Body of pancreas (tissue), 4 donors: ENCODE data around the gene OR6X1. TPM values are rescaled to one million over a fixed set of nuclear protein-coding genes. Genes with fewer than 3 reads are reported as not detected.

Source experiments
- ATAC-seq: fragments of 150-250 bp; one replicate; pipeline ENCODE4 v1.9.1; 2016
- DNase-seq, 4 donors: peaks; one replicate each; pipeline ENCODE4 v3.0.0-alpha.2; 2019
- H3K27ac ChIP-seq, 4 donors: fragments of 200-600 bp; sonication (generic); 1 replicate in 3 of 4; 2 replicates in 1 of 4; pipeline versions ENCODE4 v1.5.1 to v1.6.1; 2016 to 2019; ENCODE audit warnings: mild to moderate bottlenecking in 1 of 4, mixed read lengths in 1 of 4, moderate library complexity in 1 of 4
- H3K27me3 ChIP-seq, 2 donors: fragments of 200-600 bp; sonication (generic); one replicate each; pipeline ENCODE4 v1.6.0; 2016; ENCODE audit warnings: mild to moderate bottlenecking in 1 of 2
- H3K36me3 ChIP-seq, 2 donors: fragments of 200-600 bp; sonication (generic); replicated peaks in 1 of 2; 2 replicates each; pipeline ENCODE4 v1.5.1; 2016; ENCODE audit warnings: low read depth in 2 of 2; ENCODE audit not compliant: insufficient read depth in 1 of 2
- H3K4me1 ChIP-seq: fragments of 200-600 bp; sonication (generic); one replicate; pipeline ENCODE4 v1.6.0; 2016
- H3K4me3 ChIP-seq, 2 donors: fragments of 200-600 bp; sonication (generic); 1 replicate in 1 of 2; 2 replicates in 1 of 2; pipeline ENCODE4 v1.5.1; 2016 to 2019
- H3K9me3 ChIP-seq, 3 donors: fragments of 200-600 bp; sonication (generic); 1 replicate in 2 of 3; 2 replicates in 1 of 3; pipeline ENCODE4 v1.5.1; 2016
- CTCF ChIP-seq, 7 experiments: fragments of 450-650 bp in 4 of 7; fragments of 200-600 bp in 3 of 7; sonication (generic) in 3 of 7; IDR thresholded peaks; one replicate each; pipeline ENCODE4 v1.5.1; 2016 to 2019; ENCODE audit warnings: antibody characterized with exemption in 7 of 7
- POLR2A ChIP-seq, 3 donors: fragments of 450-650 bp; IDR thresholded peaks; one replicate each; pipeline ENCODE4 v1.6.1; 2016; ENCODE audit warnings: antibody characterized with exemption in 3 of 3, mild to moderate bottlenecking in 2 of 3
- WGBS, 2 donors: methylation state at CpG; one replicate each; pipeline ENCODE4 v1.1.5; 2017; 5-methylcytosine and 5-hydroxymethylcytosine counted together
- intact Hi-C: fragments of 100-400 bp; cut with DNase I; formaldehyde crosslinking; loops from one replicate; pipeline ENCODE4 v1.15.1; 2023
- total RNA-seq, 2 donors: library from RNA; depleted of rRNA; stranded (reverse); fragments of >200 nt; gene quantifications; one replicate each; pipeline ENCODE4 v1.1.0, GENCODE V29; 2016

OR6X1 gene
- total RNA-seq, 2 donors from 2014 or later, result not detected

DNA sequence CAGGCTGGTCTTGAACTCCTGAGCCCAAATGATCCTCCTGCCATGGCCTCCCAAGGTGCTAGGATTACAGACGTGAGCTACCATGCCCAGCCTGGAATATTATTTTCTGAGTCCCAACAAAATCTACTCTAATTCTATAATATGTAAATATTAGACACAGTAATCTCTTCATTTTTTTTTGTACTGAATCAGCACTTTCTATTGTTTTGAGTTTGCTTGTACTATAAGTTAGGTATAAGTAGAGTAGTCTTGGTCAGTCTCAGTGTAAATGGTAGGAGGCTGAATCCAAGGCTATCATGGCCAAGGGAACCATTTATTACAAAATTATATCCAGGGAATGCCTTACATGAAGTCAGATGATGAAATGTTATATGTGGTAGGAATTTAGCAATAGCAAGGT lies 19.6 kb upstream of the OR6X1 start:
- Histone ChIP-seq H3K27ac (no peak overlapping the region), H3K4me3 (no peak overlapping the region), H3K27me3 (no peaks in the 10 kb centered on the region), H3K36me3 (no peaks in the 10 kb centered on the region), H3K4me1 (no peaks in the 10 kb centered on the region), H3K9me3 (no peaks in the 10 kb centered on the region)
- WGBS, 2 donors, result 82 to 97% methylated on average over 1 of the region's 1 CpG
- TF ChIP-seq POLR2A (IDR thresholded peaks at IDR 0.05) (no peak), CTCF (IDR thresholded peaks at IDR 0.05) (no peak)
- intact Hi-C loops, result no loop called here
- ATAC-seq (no peak), DNase-seq (no peak)

GRCh38 chr11:123773026-123773425 lies 18.7 kb upstream of the OR6X1 start:
- no peak for TF ChIP-seq POLR2A (IDR thresholded peaks at IDR 0.05)
- no peak for ATAC-seq

GRCh38 chr11:123771664-123772063 lies 17.3 kb upstream of the OR6X1 start:
- WGBS, 2 donors, result 90 to 96% methylated on average over 3 of the region's 3 CpGs
- intact Hi-C loops, result no loop called here

More at GRCh38 chr11:123773026-123773425, 18.7 kb upstream of the OR6X1 start:
- Histone ChIP-seq H3K27ac (no peak overlapping the region), H3K36me3 (no peaks in the 10 kb centered on the region), H3K4me3 (no peak overlapping the region), H3K4me1 (no peaks in the 10 kb centered on the region), H3K9me3 (no peaks in the 10 kb centered on the region), H3K27me3 (no peaks in the 10 kb centered on the region)
- intact Hi-C loops, result no loop called here
- DNase-seq, result no peak
- 88 to 91% methylated on average over 2 of the region's 2 CpGs for WGBS, 2 donors

DNA sequence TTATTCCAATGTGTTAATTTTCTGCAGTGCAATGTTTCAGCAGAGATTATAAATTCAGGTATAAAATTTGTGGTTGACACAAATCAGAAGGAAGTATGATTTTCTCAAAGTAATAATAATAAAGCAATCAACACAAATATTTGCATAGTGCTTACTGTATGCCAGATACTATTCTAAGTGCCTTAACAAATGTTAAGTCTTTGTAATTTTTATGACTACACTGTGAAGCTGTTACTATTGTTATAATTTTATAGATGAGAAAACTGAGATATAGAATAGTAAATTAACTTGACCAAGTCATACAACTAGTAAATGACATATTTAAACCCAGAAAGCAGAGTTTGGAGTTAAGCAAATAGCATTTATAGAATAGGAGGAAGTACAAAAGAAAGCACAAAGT lies 16.4 kb upstream of the OR6X1 start:
- Histone ChIP-seq H3K36me3 (no peaks in the 10 kb centered on the region), H3K9me3 (no peaks in the 10 kb centered on the region), H3K4me3 (no peak overlapping the region), H3K27ac (no peak overlapping the region), H3K4me1 (no peaks in the 10 kb centered on the region), H3K27me3 (no peaks in the 10 kb centered on the region)
- TF ChIP-seq POLR2A (IDR thresholded peaks at IDR 0.05), result no peak
- no peak for TF ChIP-seq CTCF (IDR thresholded peaks at IDR 0.05)
- DNase-seq (no peak), ATAC-seq (no peak)
- intact Hi-C loops, result no loop called here

More at GRCh38 chr11:123771664-123772063, 17.3 kb upstream of the OR6X1 start:
- DNase-seq (no peak), ATAC-seq (no peak)
- TF ChIP-seq CTCF (IDR thresholded peaks at IDR 0.05), result no peak
- TF ChIP-seq POLR2A (IDR thresholded peaks at IDR 0.05), result no peak
- H3K27ac ChIP-seq, result no peak overlapping the region
- H3K36me3 ChIP-seq, result no peaks in the 10 kb centered on the region
- no peaks in the 10 kb centered on the region for H3K27me3 ChIP-seq
- H3K4me1 ChIP-seq, result no peaks in the 10 kb centered on the region
- H3K9me3 ChIP-seq, result no peaks in the 10 kb centered on the region
- H3K4me3 ChIP-seq, result no peak overlapping the region

DNA sequence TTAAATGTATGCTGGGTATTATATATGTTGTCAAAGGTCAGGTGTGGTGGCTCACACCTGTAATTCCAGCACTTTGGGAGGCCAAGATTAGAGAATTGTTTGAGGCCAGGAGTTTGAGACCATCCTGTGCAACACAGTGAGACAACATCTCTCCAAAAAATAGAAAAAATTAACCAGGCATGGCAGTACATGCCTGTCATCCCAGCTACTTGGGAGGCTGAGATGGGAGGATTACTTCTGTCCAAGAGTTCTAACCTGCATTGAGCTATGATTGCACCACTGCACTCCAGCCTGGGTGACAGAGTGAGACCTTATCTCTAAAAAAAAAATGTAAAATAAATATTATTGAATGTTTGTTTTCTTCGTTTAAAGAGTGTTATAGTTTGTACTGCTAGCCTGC lies 11.3 kb upstream of the OR6X1 start:
- H3K4me1 ChIP-seq, result no peaks in the 10 kb centered on the region
- no peak for DNase-seq
- no peaks in the 10 kb centered on the region for H3K9me3 ChIP-seq
- no peak for TF ChIP-seq CTCF (IDR thresholded peaks at IDR 0.05)
- TF ChIP-seq POLR2A (IDR thresholded peaks at IDR 0.05), result no peak
- H3K27me3 ChIP-seq, result no peaks in the 10 kb centered on the region
- H3K4me3 ChIP-seq, result no peak overlapping the region
- H3K27ac ChIP-seq, result no peak overlapping the region
- WGBS, 2 donors, result 19 to 20% methylated on average over 1 of the region's 1 CpG
- H3K36me3 ChIP-seq, result no peaks in the 10 kb centered on the region
- no peak for ATAC-seq
- intact Hi-C loops, result no loop called here
